ENCODE results near the gene RCOR1.
A peak's percentile ranks its signal among the peaks of the same experiment; 100 is the strongest.

The RCOR1 gene

DNA sequence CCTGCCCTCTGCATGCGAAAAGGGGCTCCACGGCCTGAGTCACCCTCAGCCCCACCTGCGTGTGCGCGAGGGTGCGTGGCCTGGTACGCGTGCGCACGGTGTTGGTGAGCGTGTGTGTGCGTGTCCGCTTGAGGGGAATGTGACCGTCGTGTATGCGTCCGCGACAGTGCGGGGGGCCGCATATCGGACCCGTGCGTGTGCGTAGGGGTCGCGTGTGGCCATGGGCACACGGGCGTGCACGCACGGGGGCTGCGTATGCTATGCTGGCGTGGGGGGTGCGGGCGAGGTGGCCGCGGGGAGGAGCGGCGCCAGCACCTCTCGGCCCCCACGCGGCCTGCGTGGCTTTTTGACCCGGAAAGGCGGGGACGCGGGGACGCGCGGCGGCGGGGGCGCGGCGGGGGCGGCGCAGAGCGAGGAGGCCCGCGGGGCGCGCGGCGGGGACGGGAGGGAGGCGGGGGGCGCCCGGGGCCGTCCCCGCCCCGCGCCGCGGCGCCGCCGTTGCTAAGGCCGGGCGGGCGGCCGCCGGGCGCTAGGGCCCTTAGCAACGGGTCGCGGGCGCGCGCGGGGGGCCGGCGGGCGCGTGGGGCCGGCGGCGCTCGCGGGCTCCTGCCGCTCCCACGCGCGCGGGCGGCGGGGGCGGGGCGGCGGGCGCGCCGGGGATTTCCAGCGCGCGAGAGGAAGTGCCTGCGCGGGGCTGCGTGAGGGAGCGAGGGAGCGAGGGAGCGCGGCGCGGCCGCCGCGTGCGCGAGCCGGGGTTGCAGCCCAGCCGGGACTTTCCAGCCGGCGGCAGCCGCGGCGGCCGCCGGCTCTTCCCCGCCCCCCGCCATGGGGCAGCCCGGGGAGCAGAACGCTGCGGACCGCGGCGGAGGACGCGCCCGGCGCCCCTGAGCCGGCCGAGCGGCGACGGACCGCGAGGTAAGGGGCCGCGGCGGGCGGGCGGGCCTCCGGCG lies 184.6 kb downstream of the RCOR1 start, which contains the start of gene TRAF3:
Gene TRAF3 (plus strand): TSS at position 689 of the 950 bp plus-strand sequence. CDS start 92,753 bp downstream, outside the sequence.
- peak; percentile 44 for DNase-seq (ENCODE audit: low spot score)

GRCh38 chr14:102777711-102778337 lies 185.4 kb downstream of the RCOR1 start:
- DNase-seq (ENCODE audit: low spot score) = no peak

DNA sequence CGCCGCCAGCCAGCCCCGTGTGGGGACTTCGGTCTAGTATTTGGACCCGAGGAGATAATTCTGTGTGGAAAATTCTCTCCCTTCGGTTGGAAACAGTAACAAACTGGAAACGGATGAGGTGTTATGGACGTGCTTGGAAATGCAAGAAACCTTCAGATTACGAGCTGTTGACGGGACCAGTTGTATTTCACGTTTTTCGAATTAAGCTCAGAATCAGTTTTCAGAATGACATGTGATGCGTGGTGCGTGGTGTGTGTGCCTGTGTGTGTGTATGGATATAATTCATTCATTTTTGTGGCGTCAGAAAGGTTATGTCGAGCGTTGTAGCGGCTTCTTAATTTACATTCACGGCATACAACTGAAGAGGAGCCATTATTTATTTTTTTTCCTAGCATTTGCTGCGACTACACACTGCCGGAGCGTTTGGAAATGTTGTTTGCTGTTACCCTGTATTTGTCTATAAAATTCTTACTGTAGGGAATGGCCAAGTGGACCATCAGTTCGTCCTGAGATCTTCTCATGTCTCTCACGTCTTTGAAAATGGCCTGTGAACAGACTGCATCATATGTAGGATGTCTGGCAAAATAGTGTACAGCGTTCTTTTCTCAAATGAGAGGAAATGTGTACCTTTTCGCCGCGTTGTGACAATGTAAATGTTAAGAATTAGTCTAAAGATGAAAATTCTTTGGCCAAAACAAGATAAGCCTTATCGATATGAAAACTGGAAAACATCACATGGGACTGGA lies 186.1 kb downstream of the RCOR1 start:
- no peak for DNase-seq (ENCODE audit: low spot score)

GRCh38 chr14:102779084-102779462 lies 186.6 kb downstream of the RCOR1 start:
- DNase-seq (ENCODE audit: low spot score) = no peak

DNA sequence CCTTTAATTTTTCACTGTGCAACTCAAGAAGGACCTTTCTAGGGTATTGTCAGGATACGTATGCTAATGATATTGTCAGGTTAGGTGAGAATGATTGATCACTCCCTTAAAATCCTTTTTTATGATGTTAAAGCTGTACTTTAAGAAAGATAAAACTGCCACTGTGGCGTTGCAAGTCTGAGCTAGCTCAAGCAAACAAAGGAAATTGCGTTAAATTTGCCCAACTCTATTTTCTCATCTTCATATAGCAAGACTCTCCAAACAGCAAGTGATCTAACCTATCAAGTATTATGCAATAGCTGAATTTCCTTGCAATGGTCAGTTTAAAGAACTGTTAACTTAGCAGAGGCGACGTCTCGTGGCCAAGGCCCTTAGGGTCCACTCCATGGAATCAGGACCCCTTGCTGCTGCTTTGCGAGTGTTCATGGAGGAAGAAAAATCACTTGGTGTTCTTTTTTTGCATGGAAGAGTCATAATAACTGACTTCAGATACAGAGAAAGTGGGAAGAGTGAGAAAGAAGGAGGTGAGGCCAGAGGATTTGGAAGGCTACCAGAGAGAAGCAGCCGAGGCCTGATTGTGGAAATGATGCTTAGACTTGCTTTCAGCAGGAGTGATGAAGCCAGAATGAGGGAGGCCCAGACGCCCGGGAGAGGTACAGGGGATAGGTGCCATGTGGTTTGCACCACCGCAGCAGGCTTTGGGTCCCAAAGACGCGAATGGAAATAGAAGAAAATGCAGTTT lies 187.3 kb downstream of the RCOR1 start:
- DNase-seq (ENCODE audit: low spot score) = no peak

All from LoVo (cell line).